Putamen (tissue), 1 donor: ENCODE data around the gene DOLK.
"Not testable (repeated sequence)": the region's sequence is repeated elsewhere in the genome, so short reads cannot be mapped to it uniquely, and the experiment has no call there.

ENCODE experiments used
- DNase-seq: peaks from one replicate; pipeline ENCODE4 v3.0.0-alpha.2; 2016; ENCODE audit warnings: low spot score

Gene DOLK

DNA sequence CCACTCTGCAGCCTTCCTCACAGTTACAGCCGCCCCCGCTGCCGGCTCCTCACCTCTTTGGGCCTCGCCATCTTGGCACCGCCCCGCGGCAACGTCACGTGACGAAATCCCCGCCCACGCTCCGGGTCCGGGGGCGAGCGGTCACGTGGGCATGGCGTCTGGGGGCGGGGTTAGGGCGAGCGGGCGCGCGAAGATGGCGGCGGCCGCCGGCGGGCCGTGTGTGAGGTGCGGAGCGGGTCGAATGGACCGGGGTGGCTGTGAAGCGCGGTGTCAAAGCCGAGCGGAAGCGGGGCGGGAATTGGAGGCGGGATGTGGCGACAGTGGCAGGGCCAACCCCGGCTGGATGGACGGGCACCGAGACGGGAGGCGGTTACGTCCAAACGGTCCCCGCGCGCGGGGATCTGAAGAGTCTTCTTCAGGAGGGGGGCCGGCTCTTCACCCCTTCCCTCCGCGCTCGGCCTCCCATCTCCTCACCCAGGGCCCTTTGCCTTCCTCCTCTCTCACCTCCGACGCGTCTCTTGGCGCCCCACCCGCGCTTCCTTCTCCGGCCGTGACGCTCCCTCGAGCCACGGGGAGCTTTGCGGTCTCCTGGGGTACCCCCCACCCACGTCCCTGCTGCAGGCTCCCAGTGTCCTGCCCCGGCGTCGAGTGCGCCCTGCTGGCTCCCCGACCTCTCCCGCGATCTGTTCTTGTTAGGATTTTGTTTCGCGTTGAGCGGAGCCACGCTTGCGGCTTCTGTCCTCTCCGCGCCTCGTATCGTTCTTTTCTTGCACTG is at the start of gene DOLK, which contains the start of gene NUP188:
Gene DOLK, minus strand, starts transcription at position 77 of the 775 bp plus-strand sequence. CDS start 300 bp downstream, outside the sequence.
Gene NUP188, plus strand, starts transcription at position 173 of the 775 bp plus-strand sequence. Its CDS starts 21 bp downstream, at position 194.
- DNase-seq, result peak; percentile 92

DNA sequence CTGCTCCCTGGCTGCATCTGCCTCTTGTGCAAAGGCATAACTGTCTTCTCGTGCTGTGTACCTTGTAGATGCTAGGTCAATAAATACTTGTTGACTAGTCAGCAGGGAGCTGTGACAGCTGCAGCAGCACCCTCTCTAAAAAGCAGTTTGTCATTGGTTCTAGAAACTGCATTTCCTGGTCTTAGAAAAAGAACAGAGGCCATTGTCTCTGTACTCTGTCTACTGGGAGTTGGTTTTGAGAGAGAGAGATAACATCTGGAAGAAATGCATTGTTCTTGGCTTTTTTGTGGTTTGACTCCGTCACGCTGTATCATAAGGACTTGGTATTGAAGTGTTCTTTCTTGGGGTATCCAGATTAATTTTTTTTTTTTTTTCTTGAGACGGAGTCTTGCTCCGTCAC is 48.4 kb upstream of the DOLK start:
- DNase-seq, result peak; percentile 49

DNA sequence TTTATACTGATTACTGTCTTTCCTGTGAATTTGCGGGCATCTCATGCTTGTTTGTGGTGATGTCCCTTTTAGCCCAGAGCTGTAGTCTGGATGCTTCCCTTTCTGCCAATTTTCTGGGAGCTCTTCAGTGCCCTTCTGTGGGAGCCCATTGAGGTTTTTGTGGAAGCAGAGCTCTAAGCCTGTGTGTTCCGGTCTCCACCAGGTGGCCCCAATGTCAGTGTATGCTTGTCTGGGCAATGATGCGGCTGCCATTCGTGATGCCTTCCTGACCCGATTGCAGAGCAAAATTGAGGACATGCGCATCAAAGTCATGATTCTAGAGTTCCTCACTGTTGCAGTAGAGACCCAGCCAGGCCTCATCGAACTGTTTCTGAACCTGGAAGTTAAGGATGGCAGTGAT is 45.6 kb upstream of the DOLK start:
- peak; percentile 64 for DNase-seq

DNA sequence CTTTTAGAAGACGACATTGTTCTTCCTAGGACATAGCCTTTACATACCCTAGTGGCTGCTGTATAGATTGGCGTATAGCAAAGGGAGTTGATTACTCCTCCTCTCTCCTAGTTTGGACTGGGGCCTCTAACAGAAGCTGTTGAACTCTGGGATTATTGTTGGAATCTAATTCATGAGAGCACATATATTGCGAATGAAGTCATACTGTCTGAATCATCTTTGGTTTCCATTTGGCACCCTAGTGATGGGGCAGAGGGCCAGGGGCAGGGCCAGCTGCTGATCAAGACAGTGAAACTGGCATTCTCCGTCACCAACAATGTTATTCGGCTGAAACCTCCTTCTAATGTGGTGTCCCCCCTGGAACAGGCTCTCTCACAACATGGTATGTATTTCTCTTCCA is 40.4 kb upstream of the DOLK start:
- peak; percentile 59 for DNase-seq

DNA sequence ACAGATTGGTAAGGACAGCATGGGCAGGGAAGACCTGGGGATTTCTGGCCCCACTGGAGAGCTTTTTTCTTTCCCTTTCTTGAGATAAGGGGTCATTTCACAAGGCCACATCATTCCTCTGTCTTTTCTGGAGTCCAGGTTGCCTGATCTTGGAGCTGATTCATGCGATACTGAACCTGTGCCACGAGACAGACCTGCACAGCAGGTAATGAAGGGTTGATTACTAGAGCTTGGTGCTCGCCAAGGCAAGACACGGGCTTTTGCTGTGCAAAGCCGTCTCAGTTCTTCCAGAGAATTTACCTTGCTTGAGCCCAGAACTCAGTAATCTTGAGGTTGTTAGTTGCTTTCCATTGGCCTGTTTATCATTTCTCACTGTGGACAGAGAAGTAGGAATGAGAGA is 39.3 kb upstream of the DOLK start:
- DNase-seq, result no peak

DNA sequence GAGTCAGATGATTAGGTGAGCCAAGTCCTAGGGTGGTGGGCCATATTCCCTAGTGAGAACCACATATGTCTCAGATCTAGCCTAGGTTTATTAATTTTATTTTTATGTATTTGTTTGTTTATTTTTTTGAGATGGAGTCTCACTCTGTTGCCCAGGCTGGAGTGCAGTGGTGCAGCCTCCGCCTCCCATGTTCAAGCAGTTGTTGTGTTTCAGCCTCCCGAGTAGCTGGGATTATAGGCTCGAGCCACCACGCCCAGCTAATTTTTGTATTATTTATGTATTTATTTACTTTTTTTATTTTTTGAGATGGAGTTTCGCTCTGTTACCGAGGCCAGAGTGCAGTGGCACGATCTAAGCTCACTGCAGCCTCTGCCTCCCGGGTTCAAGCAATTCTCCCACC is 36.1 kb upstream of the DOLK start:
- DNase-seq, result no peak

DNA sequence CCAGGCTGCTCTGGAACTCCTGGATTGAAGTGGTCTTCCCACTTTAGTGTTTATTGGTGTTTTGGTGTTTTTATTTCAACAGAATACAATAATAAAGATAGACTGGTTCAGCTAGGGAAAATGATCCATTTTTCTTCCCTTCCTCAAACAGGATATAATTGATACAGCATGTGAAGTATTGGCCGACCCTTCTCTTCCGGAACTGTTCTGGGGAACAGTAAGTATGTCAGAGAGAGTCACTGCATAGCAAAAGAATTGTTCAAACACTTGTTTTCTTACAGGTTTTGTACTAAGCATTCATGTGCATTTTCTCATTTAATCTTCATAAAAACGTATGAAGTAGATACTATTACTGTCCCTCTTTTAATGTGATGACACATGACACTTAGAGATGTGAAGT is 31.7 kb upstream of the DOLK start:
- DNase-seq, result no peak

DNA sequence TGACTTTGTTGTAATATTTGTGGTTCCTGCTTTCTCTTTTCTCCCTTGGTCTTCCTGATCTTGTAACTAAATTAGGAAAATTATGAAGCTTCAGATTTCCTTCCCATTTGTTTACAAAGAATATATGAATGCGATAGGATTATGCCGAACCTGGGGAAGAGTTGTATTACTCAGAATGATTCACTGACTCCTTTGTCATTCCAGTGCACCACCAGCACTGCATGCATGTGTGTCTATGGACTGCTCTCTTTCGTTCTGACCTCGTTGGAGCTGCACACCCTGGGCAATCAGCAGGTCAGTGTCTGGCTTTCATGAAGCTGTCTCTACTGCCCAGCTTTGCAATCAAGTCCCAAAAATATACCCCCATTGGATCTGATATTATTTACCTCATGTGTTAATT is 25.6 kb upstream of the DOLK start:
- DNase-seq, result no peak

DNA sequence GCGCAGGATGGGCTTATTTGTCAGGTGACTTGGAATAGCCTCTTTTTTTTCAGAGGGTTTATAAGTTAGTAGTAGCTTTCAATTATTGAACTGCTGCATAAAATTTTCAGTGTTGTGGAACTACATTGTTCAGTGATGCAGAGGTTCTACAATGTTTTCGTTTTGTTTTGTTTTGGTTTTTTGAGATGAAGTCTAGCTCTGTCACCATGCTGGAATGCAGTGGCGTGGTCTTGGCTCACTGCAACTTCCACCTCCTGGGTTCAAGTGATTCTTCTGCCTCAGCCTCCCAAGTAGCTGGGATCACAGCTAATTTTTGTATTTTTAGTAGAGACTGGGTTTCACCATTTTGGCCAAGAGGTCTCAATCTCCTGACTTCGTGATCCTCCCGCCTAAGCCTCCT is 22.1 kb upstream of the DOLK start:
- DNase-seq, result no peak

DNA sequence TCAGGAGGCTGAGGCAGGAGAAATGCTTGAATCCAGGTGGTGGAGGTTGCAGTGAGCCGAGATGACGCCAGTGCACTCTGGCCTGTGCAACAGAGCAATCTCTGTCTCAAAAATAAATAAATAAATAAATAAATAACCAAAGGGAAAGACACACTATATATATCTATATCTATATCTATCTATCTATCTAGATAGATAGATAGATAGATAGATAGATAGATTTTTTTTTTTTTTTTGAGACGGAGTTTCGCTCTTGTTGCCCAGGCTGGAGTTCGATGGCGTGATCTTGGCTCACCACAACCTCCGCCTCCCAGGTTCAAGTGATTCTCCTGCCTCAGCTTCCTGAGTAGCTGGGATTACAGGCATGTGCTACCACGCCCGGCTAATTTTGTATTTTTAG is 14.0 kb upstream of the DOLK start:
- not testable (repeated sequence) for DNase-seq

DNA sequence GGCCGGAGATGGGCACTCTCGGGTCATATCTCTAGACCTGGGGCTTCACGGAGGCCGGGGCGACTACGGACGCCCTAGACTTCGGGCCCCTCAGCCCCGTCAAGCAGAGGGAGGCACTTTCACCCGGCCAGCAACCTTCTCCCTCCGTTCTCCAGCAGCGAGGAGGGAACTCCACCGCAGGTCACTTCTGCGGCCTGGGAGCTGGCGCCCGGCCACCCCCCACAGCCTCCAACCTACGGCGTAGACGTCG is 201 bp downstream of the DOLK start:
- no peak for DNase-seq

DNA sequence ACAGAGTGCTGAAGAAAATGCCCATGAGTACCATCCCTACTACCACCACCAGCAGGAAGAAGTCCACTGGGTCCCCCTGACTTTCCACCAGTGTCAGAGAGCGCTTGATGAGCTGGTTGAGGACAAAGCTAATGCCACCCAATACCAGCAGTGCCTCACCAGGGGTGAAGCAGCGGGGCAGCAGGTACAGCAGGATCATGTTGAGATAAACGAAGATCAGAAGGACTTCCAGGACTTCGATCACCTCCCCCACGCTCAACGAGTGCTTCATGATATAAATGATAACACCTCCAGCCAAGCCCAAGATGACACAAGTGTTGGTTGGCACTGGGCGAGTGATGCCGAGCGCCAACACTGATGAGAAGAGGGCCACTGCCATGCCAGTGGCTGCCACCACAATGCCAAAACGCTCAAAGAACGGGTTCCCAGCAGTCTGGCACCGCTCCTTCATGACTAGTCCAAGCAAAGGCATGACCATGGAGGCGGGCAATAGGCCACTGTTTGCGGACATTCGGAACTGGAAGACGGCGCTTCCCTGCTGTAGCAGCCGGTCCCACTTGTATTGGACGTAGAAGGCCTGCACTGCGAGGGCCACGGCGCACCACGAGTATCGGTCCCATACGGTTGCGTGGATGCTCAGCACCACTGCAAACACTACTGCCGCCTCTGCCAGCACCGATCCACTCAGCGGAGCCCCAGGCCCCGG is 679 bp downstream of the DOLK start:
- no peak for DNase-seq

DNA sequence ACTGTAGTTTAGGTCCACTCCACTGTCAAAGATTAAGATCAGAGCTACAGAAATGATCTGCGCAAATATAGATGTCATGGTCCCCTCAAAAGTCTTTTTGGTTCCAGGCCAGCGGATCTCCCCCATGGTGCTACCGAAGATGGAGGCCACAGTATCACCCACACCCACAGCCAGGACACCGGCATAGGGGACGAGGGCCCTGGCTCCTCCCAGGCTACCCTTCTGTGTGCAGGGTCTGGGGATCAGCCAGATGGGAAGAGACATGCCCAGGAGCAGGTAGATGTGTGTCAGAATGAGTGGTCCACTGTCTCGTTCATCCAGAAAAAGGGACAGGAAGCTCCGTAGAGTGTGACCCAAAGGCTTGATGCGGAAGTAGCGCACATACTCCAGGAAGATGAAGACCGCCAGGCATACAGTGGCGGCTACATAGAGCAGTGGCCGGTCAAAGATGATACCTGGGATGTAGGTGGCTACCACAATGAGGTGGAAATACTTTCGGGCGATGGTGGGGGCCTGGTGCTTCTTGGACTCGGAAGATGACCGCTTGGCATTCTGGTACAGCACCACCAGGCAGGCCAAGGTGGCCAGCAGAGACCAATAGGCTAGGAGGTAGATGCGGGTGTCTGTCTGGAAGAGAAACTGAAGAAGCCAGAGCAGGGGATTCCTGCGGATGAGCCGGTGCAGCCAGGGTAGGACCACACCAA is 1.5 kb downstream of the DOLK start:
- DNase-seq, result no peak

DNA sequence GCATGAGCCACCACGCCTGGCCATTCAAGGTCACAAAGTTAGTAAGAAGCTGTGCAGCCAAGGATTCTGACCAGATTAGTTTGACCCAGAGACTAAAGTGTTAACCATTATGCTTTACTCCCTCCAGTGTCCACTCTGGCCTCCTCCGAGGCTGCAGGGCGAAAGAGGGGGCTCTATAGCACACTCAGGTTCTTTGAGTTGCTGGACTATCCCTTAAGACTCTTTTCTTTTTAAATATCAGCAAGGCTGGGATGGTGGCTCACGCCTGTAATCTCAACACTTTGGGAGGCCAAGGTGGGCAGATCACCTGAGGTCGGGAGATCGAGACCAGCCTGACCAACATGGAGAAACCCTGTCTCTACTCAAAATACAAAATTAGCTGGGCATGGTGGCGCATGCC is 2.4 kb downstream of the DOLK start:
- DNase-seq, result not testable (repeated sequence)

DNA sequence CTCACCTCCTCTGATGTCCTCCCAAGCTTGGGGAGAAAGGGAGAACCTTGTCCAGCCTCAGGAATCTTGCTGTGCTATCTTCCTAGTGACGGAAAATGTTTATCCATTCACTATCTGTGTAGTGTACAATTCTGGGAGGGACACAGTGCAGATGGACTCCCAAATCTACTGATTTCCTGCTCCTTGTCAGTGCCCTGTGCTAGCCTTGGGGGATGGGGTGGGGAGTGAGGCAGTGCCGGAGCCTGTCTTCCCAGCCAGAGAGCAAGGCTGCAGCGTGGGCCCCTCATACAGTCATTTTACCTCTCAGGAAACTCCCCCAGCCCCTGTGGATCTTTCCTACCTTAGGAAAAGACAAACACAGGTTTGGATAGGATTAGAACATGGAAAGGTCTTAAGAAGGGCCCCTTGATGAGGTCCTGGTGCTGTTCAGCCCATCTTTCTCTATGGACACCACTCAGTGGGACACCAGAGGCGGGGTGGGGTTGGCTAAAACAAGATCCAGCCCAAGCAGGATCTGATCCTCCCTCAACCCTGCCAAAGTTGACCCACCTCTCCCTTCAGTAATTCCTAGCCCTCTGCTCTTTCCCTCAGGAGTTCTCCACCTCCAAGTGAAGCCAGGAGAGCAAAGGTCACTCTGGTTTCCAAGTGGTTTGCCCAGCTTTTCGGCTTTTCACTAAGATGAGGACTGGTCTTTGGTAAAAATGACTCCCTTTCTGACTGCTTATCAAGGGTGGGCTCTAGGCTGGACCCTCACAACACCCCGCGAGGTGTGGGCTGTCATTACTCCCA is 3.4 kb downstream of the DOLK start:
- no peak for DNase-seq

DNA sequence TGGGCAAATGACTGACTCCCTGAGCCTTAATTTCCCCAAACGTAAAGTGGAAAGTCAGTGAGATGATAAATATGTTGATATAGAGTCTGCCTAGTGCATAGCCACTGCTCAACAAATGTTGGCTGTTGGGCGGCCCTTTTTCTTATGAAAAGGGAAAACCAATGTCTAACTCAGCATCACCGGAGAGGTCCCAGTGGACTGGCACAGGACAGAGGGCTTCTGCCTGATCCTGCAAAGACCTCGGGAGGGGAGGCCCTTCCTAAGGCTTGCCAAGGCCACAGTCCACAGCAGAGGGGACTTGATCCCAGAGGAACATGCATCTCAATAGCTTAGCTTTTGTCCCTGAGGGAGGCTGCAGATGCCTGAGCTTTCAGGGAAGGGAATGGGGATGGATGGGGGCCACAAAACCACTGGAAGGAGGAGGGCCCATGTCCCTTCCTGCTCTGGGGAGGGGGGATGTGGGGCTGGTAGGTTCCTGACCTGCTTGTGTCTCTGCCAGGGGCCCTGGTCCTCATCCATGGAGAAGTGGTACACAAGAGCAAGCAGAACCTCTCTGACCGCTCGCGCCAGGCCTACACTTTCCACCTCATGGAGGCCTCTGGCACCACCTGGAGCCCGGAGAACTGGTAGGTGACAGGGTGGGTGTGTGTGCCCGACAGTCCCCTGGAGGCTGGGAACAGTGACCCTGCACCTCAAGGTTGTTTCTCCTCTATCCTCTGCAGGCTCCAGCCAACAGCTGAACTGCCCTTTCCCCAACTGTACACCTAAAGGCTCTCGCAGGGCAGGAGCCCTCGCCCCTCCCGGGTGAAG is 6.3 kb downstream of the DOLK start:
- no peak for DNase-seq

DNA sequence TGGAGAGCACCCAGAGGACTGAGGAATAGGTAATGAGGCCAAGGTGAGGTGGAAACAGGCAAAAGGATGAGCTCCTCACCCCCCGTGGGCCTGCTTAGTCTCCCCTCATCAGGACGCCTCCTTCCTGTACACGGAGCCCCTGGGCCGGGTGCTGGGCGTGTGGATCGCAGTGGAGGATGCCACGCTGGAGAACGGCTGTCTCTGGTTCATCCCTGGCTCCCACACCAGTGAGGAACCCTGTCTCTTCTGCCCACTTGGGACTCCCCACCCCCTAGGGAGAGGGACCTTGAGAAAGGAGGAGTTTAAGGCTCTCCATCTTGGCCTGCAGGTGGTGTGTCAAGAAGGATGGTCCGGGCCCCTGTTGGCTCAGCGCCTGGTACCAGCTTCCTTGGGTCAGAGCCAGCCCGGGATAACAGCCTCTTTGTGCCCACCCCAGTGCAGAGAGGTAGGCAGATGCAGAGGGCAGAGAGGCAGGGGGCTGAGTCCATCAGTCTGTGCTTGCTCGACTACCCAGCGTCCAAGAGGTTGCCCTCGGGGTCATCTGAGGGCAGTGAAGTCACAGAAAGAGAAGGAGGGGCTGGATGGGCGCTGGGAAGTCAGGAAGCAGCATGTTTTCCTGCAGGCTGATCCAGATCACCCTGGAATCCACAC is 7.0 kb downstream of the DOLK start:
- DNase-seq, result no peak

DNA sequence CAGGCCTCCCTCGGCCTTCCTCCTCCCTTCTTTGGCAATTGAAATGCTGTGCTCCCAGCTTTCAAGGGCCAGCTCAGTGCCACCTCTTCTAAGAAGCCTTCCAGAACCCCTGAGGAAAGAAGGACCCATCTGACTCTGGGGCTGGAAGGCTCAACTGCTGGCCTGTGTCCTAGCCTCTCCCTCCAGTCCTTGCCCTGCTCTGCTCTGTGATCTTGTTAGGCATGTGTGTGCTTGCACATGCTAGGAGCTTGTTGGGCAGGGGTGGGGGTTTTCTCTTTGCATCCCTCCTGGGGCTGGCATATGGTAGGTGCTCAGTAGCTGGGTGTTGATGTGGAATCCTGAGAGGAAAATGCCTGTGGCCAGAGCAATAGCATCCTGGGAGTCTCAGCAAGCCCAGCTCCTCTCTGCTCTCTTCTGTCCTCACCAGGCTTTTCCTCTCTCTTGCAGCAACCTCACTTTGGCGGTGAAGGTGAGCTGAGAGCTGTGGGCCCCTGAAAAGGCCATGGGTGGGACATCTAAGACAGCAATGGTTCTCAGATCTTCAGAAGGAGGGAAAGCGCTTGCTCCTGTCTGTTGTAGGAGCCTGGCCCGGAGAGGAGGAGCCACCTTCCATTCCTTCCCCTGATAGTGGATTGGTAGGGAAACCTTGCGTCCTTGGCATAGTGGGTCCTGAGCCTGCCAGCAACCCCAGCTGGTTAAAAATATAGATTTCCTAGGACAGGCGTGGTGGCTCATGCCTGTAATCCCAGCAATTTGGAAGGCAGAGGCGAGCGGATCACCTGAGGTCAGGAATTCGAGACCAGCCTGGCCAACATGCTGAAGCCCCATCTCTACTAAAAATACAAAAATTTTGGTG is 9.9 kb downstream of the DOLK start:
- DNase-seq, result no peak

DNA sequence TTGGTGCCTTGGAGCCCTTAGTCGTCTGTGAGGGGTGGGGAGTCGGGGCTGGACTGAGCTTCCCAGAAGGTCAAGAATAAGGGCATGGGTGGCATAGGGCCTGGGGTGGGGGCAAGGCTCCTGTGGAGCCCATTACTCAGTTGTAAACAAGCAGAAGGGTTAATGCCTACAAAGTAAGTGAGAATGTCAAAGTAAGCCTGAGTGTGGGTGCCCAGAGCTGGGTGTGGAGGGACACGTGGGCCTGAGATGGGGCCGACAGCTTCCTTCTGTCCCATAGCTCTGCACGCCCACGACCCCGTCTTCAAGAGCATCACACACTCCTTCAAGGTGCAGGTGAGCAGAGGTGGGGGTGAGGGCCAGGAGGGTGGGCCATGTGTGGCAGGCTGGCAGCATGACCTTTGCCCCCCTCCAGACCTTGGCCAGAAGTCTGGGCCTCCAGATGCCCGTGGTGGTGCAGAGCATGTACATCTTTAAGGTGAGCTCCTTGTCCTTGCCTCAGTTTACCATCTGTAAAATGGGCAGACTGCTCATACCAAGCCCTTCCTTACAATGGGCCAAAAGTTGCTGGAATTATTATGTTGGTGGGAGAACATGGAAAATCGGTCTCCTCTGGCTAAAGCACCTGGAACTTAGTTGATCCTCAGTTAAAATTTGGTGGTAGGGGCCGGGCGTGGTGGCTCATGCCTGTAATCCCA is 11.1 kb downstream of the DOLK start:
- no peak for DNase-seq
